ENCODE measurements around the gene VTI1A. TPM values are rescaled to one million over a fixed set of nuclear protein-coding genes. Genes with fewer than 3 reads are reported as not detected.
A peak's percentile ranks its signal among the peaks of the same experiment; 100 is the strongest.

The VTI1A gene
- total RNA-seq, 1 donor from 2014 or later = 34.2 TPM

GRCh38 chr10:112797855-112798254 lies 350.8 kb downstream of the VTI1A start:
- H3K27ac Mint-ChIP-seq (ENCODE audit: unreplicated experiment) = no peak overlapping the region
- no peaks in the 10 kb centered on the region for H3K36me3 Mint-ChIP-seq (ENCODE audit: low read depth)
- peaks cover 44% of the 10 kb centered on the region for H3K4me1 Mint-ChIP-seq
- no peak for TF ChIP-seq CTCF (conservative IDR thresholded peaks at IDR 0.05)
- no peaks in the 10 kb centered on the region for H3K27me3 Mint-ChIP-seq (ENCODE audit: low read depth)
- no peak for DNase-seq (ENCODE audit: low read depth, low spot score)
- no peak overlapping the region for H3K4me3 Mint-ChIP-seq
- no peaks in the 10 kb centered on the region for H3K9me3 Mint-ChIP-seq

- peaks cover 34% of the 10 kb centered on the region for H3K4me1 Mint-ChIP-seq
- TF ChIP-seq CTCF (conservative IDR thresholded peaks at IDR 0.05) = no peak
- H3K36me3 Mint-ChIP-seq (ENCODE audit: low read depth) = no peaks in the 10 kb centered on the region
- no peak for DNase-seq (ENCODE audit: low read depth, low spot score)
- H3K27ac Mint-ChIP-seq (ENCODE audit: unreplicated experiment) = peak overlapping the region; percentile 36
- H3K9me3 Mint-ChIP-seq = no peaks in the 10 kb centered on the region
- no peak overlapping the region for H3K4me3 Mint-ChIP-seq
- no peaks in the 10 kb centered on the region for H3K27me3 Mint-ChIP-seq (ENCODE audit: low read depth)
Observed at GRCh38 chr10:112799038-112799437, 352.0 kb downstream of the VTI1A start.

GRCh38 chr10:112799726-112800510 lies 352.9 kb downstream of the VTI1A start:
- Mint-ChIP-seq H3K27me3 (ENCODE audit: low read depth) (no peaks in the 10 kb centered on the region), H3K4me1 (peaks cover 37% of the 10 kb centered on the region)
- no peak for DNase-seq (ENCODE audit: low read depth, low spot score)

GRCh38 chr10:112801004-112801403 lies 354.0 kb downstream of the VTI1A start:
- no peak for DNase-seq (ENCODE audit: low read depth, low spot score)
- TF ChIP-seq CTCF (conservative IDR thresholded peaks at IDR 0.05) = no peak
- Mint-ChIP-seq H3K4me1 (peaks cover 44% of the 10 kb centered on the region), H3K4me3 (no peak overlapping the region), H3K36me3 (ENCODE audit: low read depth) (no peaks in the 10 kb centered on the region), H3K9me3 (no peaks in the 10 kb centered on the region), H3K27me3 (ENCODE audit: low read depth) (no peaks in the 10 kb centered on the region), H3K27ac (ENCODE audit: unreplicated experiment) (no peak overlapping the region)

More at GRCh38 chr10:112799726-112800510, 352.9 kb downstream of the VTI1A start:
- TF ChIP-seq CTCF (conservative IDR thresholded peaks at IDR 0.05) = no peak
- H3K27ac Mint-ChIP-seq (ENCODE audit: unreplicated experiment) = no peak overlapping the region
- H3K4me3 Mint-ChIP-seq = no peak overlapping the region
- H3K36me3 Mint-ChIP-seq (ENCODE audit: low read depth) = no peaks in the 10 kb centered on the region
- H3K9me3 Mint-ChIP-seq = no peaks in the 10 kb centered on the region

GRCh38 chr10:112801748-112802147 lies 354.7 kb downstream of the VTI1A start:
- Mint-ChIP-seq H3K4me1 (peaks cover 40% of the 10 kb centered on the region), H3K27ac (ENCODE audit: unreplicated experiment) (no peak overlapping the region), H3K9me3 (no peaks in the 10 kb centered on the region)

More at GRCh38 chr10:112801748-112802147, 354.7 kb downstream of the VTI1A start:
- no peak overlapping the region for H3K4me3 Mint-ChIP-seq
- no peaks in the 10 kb centered on the region for H3K36me3 Mint-ChIP-seq (ENCODE audit: low read depth)
- no peak for TF ChIP-seq CTCF (conservative IDR thresholded peaks at IDR 0.05)
- no peaks in the 10 kb centered on the region for H3K27me3 Mint-ChIP-seq (ENCODE audit: low read depth)
- no peak for DNase-seq (ENCODE audit: low read depth, low spot score)

Measured in neural crest cell (in vitro differentiated cells).